SK-N-SH treated with all-trans-retinoic acid at 6 μM for 48 hours (cell line): ENCODE measurements around the gene SH3TC2.

Experiments
- ATAC-seq: fragments of 200-7000 bp; cut with Tn5 transposase; 3 replicates; pipeline ENCODE4 v1.9.1; 2020; ENCODE audit warnings: mild to moderate bottlenecking, moderate library complexity
- ARNTL ChIP-seq: fragments of 450-650 bp; formaldehyde crosslinking; IDR thresholded peaks from 2 replicates; pipeline ENCODE4 v1.5.0; 2020; ENCODE audit warnings: low read depth, mild to moderate bottlenecking, moderate library complexity, borderline replicate concordance
- BACH2 ChIP-seq: fragments of 250-450 bp; sonication (Bioruptor Pico); IDR thresholded peaks from 2 replicates; pipeline ENCODE4 v1.9.0; 2021; ENCODE audit warnings: mild to moderate bottlenecking, borderline replicate concordance
- CREB5 ChIP-seq: fragments of 250-450 bp; sonication (Bioruptor Pico); IDR thresholded peaks from 2 replicates; pipeline ENCODE4 v1.5.1; 2020; ENCODE audit warnings: low read depth, mild to moderate bottlenecking, moderate library complexity
- CSDC2 ChIP-seq: fragments of 250-450 bp; sonication (Bioruptor Pico); IDR thresholded peaks from 2 replicates; pipeline ENCODE4 v1.5.0; 2020; ENCODE audit warnings: mild to moderate bottlenecking, moderate library complexity
- ESRRG ChIP-seq: fragments of 250-450 bp; sonication (Bioruptor Pico); IDR thresholded peaks from 2 replicates; pipeline ENCODE4 v1.6.1; 2021; ENCODE audit warnings: mild to moderate bottlenecking
- GLIS3 ChIP-seq: fragments of 250-450 bp; sonication (Bioruptor Pico); IDR thresholded peaks from 2 replicates; pipeline ENCODE4 v1.5.0; 2020; ENCODE audit warnings: mild to moderate bottlenecking, moderate library complexity
- ISL1 ChIP-seq: fragments of 250-450 bp; sonication (Bioruptor Pico); IDR thresholded peaks from 2 replicates; pipeline ENCODE4 v2.1.2; 2022; ENCODE audit warnings: mild to moderate bottlenecking, moderate library complexity
- OSR1 ChIP-seq: fragments of 250-450 bp; sonication (Bioruptor Pico); IDR thresholded peaks from 2 replicates; pipeline ENCODE4 v1.8.0; 2022; ENCODE audit warnings: moderate library complexity, mild to moderate bottlenecking, inconsistent platforms
- PPARA ChIP-seq: fragments of 250-450 bp; sonication (Bioruptor Pico); IDR thresholded peaks from 2 replicates; pipeline ENCODE4 v1.5.0; 2020; ENCODE audit warnings: mild to moderate bottlenecking, borderline replicate concordance
- RARB ChIP-seq: fragments of 250-450 bp; sonication (Bioruptor Pico); IDR thresholded peaks from 2 replicates; pipeline ENCODE4 v1.8.0; 2021; ENCODE audit warnings: mild to moderate bottlenecking, moderate library complexity
- SNAI2 ChIP-seq: fragments of 250-450 bp; sonication (Bioruptor Pico); IDR thresholded peaks from 2 replicates; pipeline ENCODE4 v1.5.0; 2020; ENCODE audit warnings: mild to moderate bottlenecking, moderate library complexity
- TCF4 ChIP-seq: fragments of 250-450 bp; sonication (Bioruptor Pico); IDR thresholded peaks from 2 replicates; pipeline ENCODE4 v1.8.0; 2021; ENCODE audit warnings: mild to moderate bottlenecking, moderate library complexity, borderline replicate concordance
- TSHZ2 ChIP-seq: fragments of 250-450 bp; sonication (Bioruptor Pico); IDR thresholded peaks from 2 replicates; pipeline ENCODE4 v1.5.0; 2020; ENCODE audit warnings: mild to moderate bottlenecking, moderate library complexity
- ZC3H10 ChIP-seq: fragments of 250-450 bp; sonication (Bioruptor Pico); IDR thresholded peaks from 2 replicates; pipeline ENCODE4 v1.5.1; 2021; ENCODE audit warnings: mild to moderate bottlenecking, moderate library complexity
- ZFP3 ChIP-seq: fragments of 250-450 bp; sonication (Bioruptor Pico); IDR thresholded peaks from 2 replicates; pipeline ENCODE4 v1.5.0; 2020; ENCODE audit warnings: mild to moderate bottlenecking, moderate library complexity
- ZFP30 ChIP-seq: fragments of 450-650 bp; formaldehyde crosslinking; IDR thresholded peaks from 2 replicates; pipeline ENCODE4 v1.5.0; 2022; ENCODE audit warnings: mild to moderate bottlenecking, moderate library complexity
- ZNF565 ChIP-seq: fragments of 450-650 bp; formaldehyde crosslinking; conservative IDR thresholded peaks from 2 replicates; pipeline ENCODE4 v1.5.0; 2020; ENCODE audit warnings: low read depth, mild to moderate bottlenecking, moderate library complexity
- ZNF70 ChIP-seq: fragments of 450-650 bp; formaldehyde crosslinking; IDR thresholded peaks from 2 replicates; pipeline ENCODE4 v1.5.0; 2020; ENCODE audit warnings: mild to moderate bottlenecking, moderate library complexity
- ZNF8 ChIP-seq: fragments of 450-650 bp; formaldehyde crosslinking; IDR thresholded peaks from 2 replicates; pipeline ENCODE4 v1.5.0; 2020; ENCODE audit warnings: mild to moderate bottlenecking, moderate library complexity
- TF ChIP-seq, protein P1 (sequence below): fragments of 250-450 bp; sonication (Bioruptor Pico); IDR thresholded peaks from 2 replicates; pipeline ENCODE4 v1.8.0; 2020; ENCODE audit warnings: mild to moderate bottlenecking, moderate library complexity, borderline replicate concordance
- TF ChIP-seq, protein P2 (sequence below): fragments of 250-450 bp; sonication (Bioruptor Pico); IDR thresholded peaks from 2 replicates; pipeline ENCODE4 v1.8.0; 2021; ENCODE audit warnings: low read depth, mild to moderate bottlenecking, moderate library complexity, borderline replicate concordance

Gene SH3TC2

GRCh38 chr5:149028161-149028560 is 34.7 kb downstream of the SH3TC2 start:
- no peak for ATAC-seq
- TF ChIP-seq ZFP3 (no peak), PPARA (no peak), BACH2 (CRISPR knock-in tag) (no peak), GLIS3 (CRISPR knock-in tag) (no peak), ZNF565 (CRISPR knock-in tag) (no peak)

GRCh38 chr5:149027636-149028035 is 35.2 kb downstream of the SH3TC2 start:
- TF ChIP-seq ZNF8 (CRISPR knock-in tag), result no peak
- no peak for TF ChIP-seq BACH2 (CRISPR knock-in tag)
- no peak for TF ChIP-seq RARB (CRISPR knock-in tag)
- no peak for TF ChIP-seq TSHZ2 (CRISPR knock-in tag)
- no peak for TF ChIP-seq ARNTL (CRISPR knock-in tag)
- TF ChIP-seq ZNF565 (CRISPR knock-in tag), result no peak
- TF ChIP-seq CREB5 (CRISPR knock-in tag), result no peak
- no peak for TF ChIP-seq ISL1
- TF ChIP-seq, protein P1, sequence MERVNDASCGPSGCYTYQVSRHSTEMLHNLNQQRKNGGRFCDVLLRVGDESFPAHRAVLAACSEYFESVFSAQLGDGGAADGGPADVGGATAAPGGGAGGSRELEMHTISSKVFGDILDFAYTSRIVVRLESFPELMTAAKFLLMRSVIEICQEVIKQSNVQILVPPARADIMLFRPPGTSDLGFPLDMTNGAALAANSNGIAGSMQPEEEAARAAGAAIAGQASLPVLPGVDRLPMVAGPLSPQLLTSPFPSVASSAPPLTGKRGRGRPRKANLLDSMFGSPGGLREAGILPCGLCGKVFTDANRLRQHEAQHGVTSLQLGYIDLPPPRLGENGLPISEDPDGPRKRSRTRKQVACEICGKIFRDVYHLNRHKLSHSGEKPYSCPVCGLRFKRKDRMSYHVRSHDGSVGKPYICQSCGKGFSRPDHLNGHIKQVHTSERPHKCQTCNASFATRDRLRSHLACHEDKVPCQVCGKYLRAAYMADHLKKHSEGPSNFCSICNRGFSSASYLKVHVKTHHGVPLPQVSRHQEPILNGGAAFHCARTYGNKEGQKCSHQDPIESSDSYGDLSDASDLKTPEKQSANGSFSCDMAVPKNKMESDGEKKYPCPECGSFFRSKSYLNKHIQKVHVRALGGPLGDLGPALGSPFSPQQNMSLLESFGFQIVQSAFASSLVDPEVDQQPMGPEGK (CRISPR knock-in tag), result no peak
- no peak for TF ChIP-seq ESRRG (CRISPR knock-in tag)
- TF ChIP-seq ZFP30 (CRISPR knock-in tag), result no peak
- TF ChIP-seq TCF4 (CRISPR knock-in tag), result no peak
- no peak for TF ChIP-seq OSR1
- TF ChIP-seq ZC3H10 (CRISPR knock-in tag), result no peak
- TF ChIP-seq SNAI2 (CRISPR knock-in tag), result no peak
- no peak for TF ChIP-seq PPARA
- no peak for TF ChIP-seq GLIS3 (CRISPR knock-in tag)
- TF ChIP-seq, protein P2, sequence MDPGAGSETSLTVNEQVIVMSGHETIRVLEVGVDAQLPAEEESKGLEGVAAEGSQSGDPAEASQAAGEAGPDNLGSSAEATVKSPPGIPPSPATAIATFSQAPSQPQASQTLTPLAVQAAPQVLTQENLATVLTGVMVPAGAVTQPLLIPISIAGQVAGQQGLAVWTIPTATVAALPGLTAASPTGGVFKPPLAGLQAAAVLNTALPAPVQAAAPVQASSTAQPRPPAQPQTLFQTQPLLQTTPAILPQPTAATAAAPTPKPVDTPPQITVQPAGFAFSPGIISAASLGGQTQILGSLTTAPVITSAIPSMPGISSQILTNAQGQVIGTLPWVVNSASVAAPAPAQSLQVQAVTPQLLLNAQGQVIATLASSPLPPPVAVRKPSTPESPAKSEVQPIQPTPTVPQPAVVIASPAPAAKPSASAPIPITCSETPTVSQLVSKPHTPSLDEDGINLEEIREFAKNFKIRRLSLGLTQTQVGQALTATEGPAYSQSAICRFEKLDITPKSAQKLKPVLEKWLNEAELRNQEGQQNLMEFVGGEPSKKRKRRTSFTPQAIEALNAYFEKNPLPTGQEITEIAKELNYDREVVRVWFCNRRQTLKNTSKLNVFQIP (CRISPR knock-in tag), result no peak
- no peak for TF ChIP-seq ZNF70 (CRISPR knock-in tag)
- no peak for TF ChIP-seq CSDC2
- TF ChIP-seq, all 23 proteins: peak for 0
- ATAC-seq, result no peak

DNA sequence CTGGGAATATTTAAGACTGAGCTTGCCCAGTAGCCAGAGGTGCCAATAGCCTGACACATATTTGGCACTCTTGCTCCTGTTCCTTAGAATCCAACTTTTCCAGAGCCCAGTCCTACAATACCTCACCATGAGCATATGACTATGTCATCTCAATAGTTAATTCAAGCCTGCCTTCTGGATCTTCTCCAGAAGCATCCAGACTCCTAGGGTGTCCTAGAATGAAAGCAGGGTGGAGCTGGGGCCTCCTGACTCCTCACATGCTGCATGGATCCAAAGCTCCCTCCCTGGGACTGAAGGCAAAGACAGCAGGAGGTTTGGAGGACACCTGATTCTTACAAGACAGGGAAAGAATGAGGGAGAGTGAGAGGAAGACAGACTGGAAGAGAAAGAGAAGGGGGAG is 37.9 kb downstream of the SH3TC2 start:
- TF ChIP-seq, protein P1 (CRISPR knock-in tag), result no peak
- no peak for TF ChIP-seq ZNF565 (CRISPR knock-in tag)
- peak; percentile 50 for ATAC-seq
